A673 (cell line): ENCODE measurements around the gene GTF3C5. TPM values are rescaled to one million over a fixed set of nuclear protein-coding genes. Genes with fewer than 3 reads are reported as not detected.
A peak's percentile ranks its signal among the peaks of the same experiment; 100 is the strongest.

ENCODE experiments used
- BruUV-seq: library from RNA; stranded (reverse); fragments of 400-500 nt; replicated peaks from 2 replicates; lab custom pipeline; 2021; lab: Mats Ljungman, UMichigan
- CTCF ChIA-PET: fragments of 300-600 bp; sonication (Branson Sonifier 250); formaldehyde crosslinking; loops from one replicate; lab custom pipeline; 2022; ENCODE audit warnings: antibody characterized with exemption; lab: Charles Lee
- POLR2A ChIA-PET: fragments of 300-600 bp; sonication (Branson Sonifier 250); formaldehyde crosslinking; loops from one replicate; lab custom pipeline; 2022; ENCODE audit warnings: antibody characterized with exemption; ENCODE audit not compliant: low non-redundant PET; lab: Charles Lee
- DNase-seq: peaks from one replicate; pipeline ENCODE4 v3.0.0-alpha.2; 2015; ENCODE audit warnings: low spot score
- H3K27ac ChIP-seq: fragments of 200-600 bp; sonication (generic); 2 replicates; pipeline ENCODE4 v1.5.1; 2016; ENCODE audit warnings: mixed run types, low read depth, mild to moderate bottlenecking, mixed read lengths, antibody characterized with exemption, low read length; ENCODE audit not compliant: poor library complexity, severe bottlenecking
- H3K27me3 ChIP-seq: fragments of 200-600 bp; sonication (generic); replicated peaks from 2 replicates; pipeline ENCODE4 v1.6.1; 2017; ENCODE audit warnings: mixed run types, low read depth, mild to moderate bottlenecking, mixed read lengths, antibody characterized with exemption, low read length; ENCODE audit not compliant: insufficient read depth, poor library complexity
- H3K36me3 ChIP-seq: fragments of 200-600 bp; sonication (generic); 2 replicates; pipeline ENCODE4 v1.6.1; 2016; ENCODE audit warnings: mixed run types, mild to moderate bottlenecking, mixed read lengths, antibody characterized with exemption, low read length; ENCODE audit not compliant: insufficient read depth, poor library complexity, severe bottlenecking
- H3K4me1 ChIP-seq: fragments of 200-600 bp; sonication (generic); 2 replicates; pipeline ENCODE4 v1.6.1; 2017; ENCODE audit warnings: mixed run types, mild to moderate bottlenecking, mixed read lengths, antibody characterized with exemption, low read length; ENCODE audit not compliant: insufficient read depth, poor library complexity, severe bottlenecking
- H3K4me3 ChIP-seq: fragments of 200-600 bp; sonication (generic); 2 replicates; pipeline ENCODE4 v1.5.1; 2016; ENCODE audit warnings: low read depth, mixed run types, mild to moderate bottlenecking, mixed read lengths, low read length; ENCODE audit not compliant: poor library complexity, severe bottlenecking
- H3K9me3 ChIP-seq: fragments of 200-600 bp; sonication (generic); 2 replicates; pipeline ENCODE4 v1.6.1; 2016; ENCODE audit warnings: mixed run types, low read depth, mild to moderate bottlenecking, mixed read lengths, antibody characterized with exemption, low read length; ENCODE audit not compliant: poor library complexity, severe bottlenecking
- EZH2 ChIP-seq: fragments of 200-600 bp; sonication (generic); IDR thresholded peaks from 2 replicates; pipeline ENCODE4 v1.6.1; 2017; ENCODE audit warnings: borderline replicate concordance, low read depth, mild to moderate bottlenecking, mixed read lengths, antibody characterized with exemption, low read length; ENCODE audit not compliant: poor library complexity, severe bottlenecking
- intact Hi-C: fragments of 100-400 bp; cut with micrococcal nuclease; formaldehyde crosslinking; loops from one replicate; pipeline ENCODE4 v1.10.0; 2022; ENCODE audit not compliant: unreplicated experiment
- total RNA-seq: library from RNA; stranded (reverse); gene quantifications from 2 replicates; pipeline ENCODE4 v1.2.3, GENCODE V29; 2021
- TF ChIP-seq, protein P1 (sequence below): fragments of 300-800, 200-600 bp; sonication (generic); conservative IDR thresholded peaks from 2 replicates; pipeline ENCODE4 v1.5.1; 2017; ENCODE audit warnings: low read depth, mild to moderate bottlenecking, antibody characterized with exemption, low read length, moderate library complexity, mixed read lengths

GTF3C5 gene
- total RNA-seq, 1 experiment from 2014 or later = 99.9 TPM

DNA sequence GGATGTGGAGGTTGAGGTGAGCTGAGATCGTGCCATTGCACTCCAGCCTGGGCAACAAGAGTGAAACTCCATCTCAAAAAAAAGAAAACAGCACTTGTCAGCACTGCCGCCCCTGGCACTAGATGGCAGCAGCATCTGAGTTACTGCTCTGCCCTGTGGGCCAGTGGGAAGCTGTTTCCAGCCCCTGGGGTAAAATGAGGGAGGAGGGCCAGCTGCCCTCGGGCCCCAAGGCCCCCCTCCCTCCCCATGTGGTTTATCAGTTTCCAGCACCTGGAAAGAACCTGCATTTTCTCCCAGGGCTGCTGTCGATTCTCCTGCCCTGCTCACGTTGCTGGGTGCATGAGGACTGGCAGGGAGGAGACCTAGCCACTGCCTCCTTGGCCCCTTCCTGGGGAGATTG is 17.8 kb downstream of the GTF3C5 start:
- intact Hi-C loops = no loop called here
- DNase-seq = no peak
- H3K27ac ChIP-seq = no peak overlapping the region
- POLR2A ChIA-PET = no interaction called here
- H3K4me1 ChIP-seq = no peaks in the 10 kb centered on the region
- peaks cover 55% of the 10 kb centered on the region for H3K36me3 ChIP-seq
- no peaks in the 10 kb centered on the region for H3K27me3 ChIP-seq
- no peak overlapping the region for H3K4me3 ChIP-seq
- TF ChIP-seq, protein P1, sequence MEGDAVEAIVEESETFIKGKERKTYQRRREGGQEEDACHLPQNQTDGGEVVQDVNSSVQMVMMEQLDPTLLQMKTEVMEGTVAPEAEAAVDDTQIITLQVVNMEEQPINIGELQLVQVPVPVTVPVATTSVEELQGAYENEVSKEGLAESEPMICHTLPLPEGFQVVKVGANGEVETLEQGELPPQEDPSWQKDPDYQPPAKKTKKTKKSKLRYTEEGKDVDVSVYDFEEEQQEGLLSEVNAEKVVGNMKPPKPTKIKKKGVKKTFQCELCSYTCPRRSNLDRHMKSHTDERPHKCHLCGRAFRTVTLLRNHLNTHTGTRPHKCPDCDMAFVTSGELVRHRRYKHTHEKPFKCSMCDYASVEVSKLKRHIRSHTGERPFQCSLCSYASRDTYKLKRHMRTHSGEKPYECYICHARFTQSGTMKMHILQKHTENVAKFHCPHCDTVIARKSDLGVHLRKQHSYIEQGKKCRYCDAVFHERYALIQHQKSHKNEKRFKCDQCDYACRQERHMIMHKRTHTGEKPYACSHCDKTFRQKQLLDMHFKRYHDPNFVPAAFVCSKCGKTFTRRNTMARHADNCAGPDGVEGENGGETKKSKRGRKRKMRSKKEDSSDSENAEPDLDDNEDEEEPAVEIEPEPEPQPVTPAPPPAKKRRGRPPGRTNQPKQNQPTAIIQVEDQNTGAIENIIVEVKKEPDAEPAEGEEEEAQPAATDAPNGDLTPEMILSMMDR = peak; percentile 33
- no peak for TF ChIP-seq EZH2
- H3K9me3 ChIP-seq = no peaks in the 10 kb centered on the region
- CTCF ChIA-PET = no interaction called here
- BruUV-seq = no TSS peak

DNA sequence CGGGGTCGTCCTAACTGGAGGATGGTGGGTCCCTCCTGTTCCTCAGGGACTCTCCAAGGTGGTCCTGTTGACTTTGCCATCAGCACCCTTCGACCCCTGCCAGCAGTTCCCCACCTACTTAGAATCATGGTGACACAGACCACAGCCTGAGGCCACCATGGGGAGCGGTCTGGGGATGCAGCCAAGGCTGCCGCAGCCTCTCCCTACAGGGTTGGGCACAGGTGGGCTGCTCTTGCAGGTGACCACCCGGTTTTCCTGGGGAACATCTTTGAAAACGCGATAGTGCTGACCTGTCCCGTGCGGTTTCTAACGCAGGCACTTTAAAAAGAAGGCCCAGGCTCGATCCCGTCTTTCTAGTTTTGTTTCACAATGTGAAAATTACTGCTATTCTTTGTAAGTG is 18.2 kb downstream of the GTF3C5 start:
- CTCF ChIA-PET = no interaction called here

GRCh38 chr9:133050142-133050541 is 19.3 kb downstream of the GTF3C5 start:
- Histone ChIP-seq H3K9me3 (no peaks in the 10 kb centered on the region), H3K27ac (no peak overlapping the region), H3K4me3 (no peak overlapping the region), H3K4me1 (no peaks in the 10 kb centered on the region), H3K27me3 (no peaks in the 10 kb centered on the region), H3K36me3 (peaks cover 62% of the 10 kb centered on the region)
- DNase-seq = peak; percentile 31
- no TSS peak for BruUV-seq
- CTCF ChIA-PET = no interaction called here
- POLR2A ChIA-PET = no interaction called here
- TF ChIP-seq EZH2 = no peak
- TF ChIP-seq, protein P1 = no peak
- intact Hi-C loops = no loop called here

More for the DNA sequence above, 18.2 kb downstream of the GTF3C5 start:
- Histone ChIP-seq H3K27me3 (no peaks in the 10 kb centered on the region), H3K27ac (no peak overlapping the region), H3K36me3 (peaks cover 57% of the 10 kb centered on the region), H3K4me3 (no peak overlapping the region), H3K9me3 (no peaks in the 10 kb centered on the region), H3K4me1 (no peaks in the 10 kb centered on the region)
- TF ChIP-seq, protein P1 = no peak
- no peak for TF ChIP-seq EZH2
- intact Hi-C loops = no loop called here
- BruUV-seq = no TSS peak
- DNase-seq = no peak
- POLR2A ChIA-PET = no interaction called here
